Endothelial cell of umbilical vein (primary cell): ENCODE results near the gene RNPEPL1. TPM values are rescaled to one million over a fixed set of nuclear protein-coding genes. Genes with fewer than 3 reads are reported as not detected.

Source experiments
- BruUV-seq: library from RNA; stranded (reverse); fragments of 400-500 nt; replicated peaks from 2 replicates; lab custom pipeline; 2021; lab: Mats Ljungman, UMichigan
- CTCF ChIA-PET: fragments of 300-600, 350-600 bp; sonication (Branson Sonifier 250); formaldehyde crosslinking; loops from one replicate; lab custom pipeline; 2021; ENCODE audit warnings: antibody characterized with exemption, inconsistent platforms; lab: Charles Lee
- POLR2A ChIA-PET: fragments of 300-600, 350-600 bp; sonication (Branson Sonifier 250); formaldehyde crosslinking; loops from one replicate; lab custom pipeline; 2021; ENCODE audit warnings: antibody characterized with exemption, inconsistent platforms; lab: Charles Lee
- DNase-seq: peaks from one replicate; pipeline ENCODE4 v3.0.0-alpha.2; 2011; ENCODE audit warnings: low read depth, low spot score
- FAIRE-seq: peaks from 2 replicates; lab custom pipeline; 2011; peaks lifted over from hg19 to GRCh38; lab: Jason Lieb, UNC
- H2AFZ ChIP-seq: 2 replicates; pipeline ENCODE4 v1.6.0; 2012; ENCODE audit warnings: low read depth, low read length, control low read depth, inconsistent platforms
- H3K27ac ChIP-seq: 2 replicates; pipeline ENCODE4 v1.5.1; 2011; ENCODE audit warnings: low read depth, mild to moderate bottlenecking, control low read depth, low read length, moderate library complexity; ENCODE audit not compliant: insufficient read depth
- H3K27me3 ChIP-seq, 2 experiments: 2 replicates each; pipeline versions ENCODE4 v1.6.0 to v1.6.1; 2011; ENCODE audit warnings: low read length in 2 of 2, mixed read lengths in 1 of 2; ENCODE audit not compliant: control insufficient read depth in 2 of 2, insufficient read depth in 2 of 2
- H3K36me3 ChIP-seq, 2 experiments: 2 replicates in 1 of 2; 3 replicates in 1 of 2; pipeline ENCODE4 v1.5.1; 2011; ENCODE audit warnings: low read length in 2 of 2, mild to moderate bottlenecking in 1 of 2, moderate library complexity in 1 of 2; ENCODE audit not compliant: control insufficient read depth in 2 of 2, insufficient read depth in 2 of 2; ENCODE audit errors: extremely low read depth in 1 of 2
- H3K4me1 ChIP-seq: 3 replicates; pipeline ENCODE4 v1.5.1; 2011; ENCODE audit warnings: mild to moderate bottlenecking, low read length; ENCODE audit not compliant: control insufficient read depth, insufficient read depth; ENCODE audit errors: extremely low read depth
- H3K4me2 ChIP-seq: 2 replicates; pipeline ENCODE4 v1.6.1; 2011; ENCODE audit warnings: low read length, control low read depth, mixed read lengths; ENCODE audit not compliant: insufficient read depth
- H3K4me3 ChIP-seq, 3 experiments: fragments of 200-600 bp in 1 of 3; sonication (generic), shearing (Covaris generic) in 1 of 3; replicated peaks in 1 of 3; 2 replicates each; pipeline ENCODE4 v1.5.1; 2011 to 2016; ENCODE audit warnings: control low read depth in 3 of 3, low read length in 3 of 3, mild to moderate bottlenecking in 2 of 3, inconsistent platforms in 1 of 3, low read depth in 1 of 3, moderate library complexity in 1 of 3; ENCODE audit not compliant: insufficient read depth in 1 of 3
- H3K79me2 ChIP-seq: 2 replicates; pipeline ENCODE4 v1.6.0; 2012; ENCODE audit warnings: low read length, inconsistent platforms; ENCODE audit not compliant: control insufficient read depth, insufficient read depth
- H3K9ac ChIP-seq: replicated peaks from 2 replicates; pipeline ENCODE3; 2011; ENCODE audit warnings: low read length, control low read depth; ENCODE audit not compliant: insufficient read depth; ENCODE audit errors: extremely low read depth
- H3K9me1 ChIP-seq: replicated peaks from 3 replicates; pipeline ENCODE4 v1.6.0; 2011; ENCODE audit warnings: mild to moderate bottlenecking, low read length; ENCODE audit not compliant: control insufficient read depth, insufficient read depth; ENCODE audit errors: extremely low read depth
- H3K9me3 ChIP-seq: replicated peaks from 2 replicates; pipeline ENCODE4 v1.5.1; 2012; ENCODE audit warnings: low read length, inconsistent platforms; ENCODE audit not compliant: control insufficient read depth, insufficient read depth
- H4K20me1 ChIP-seq: replicated peaks from 2 replicates; pipeline ENCODE3; 2011; ENCODE audit warnings: mild to moderate bottlenecking, low read length; ENCODE audit not compliant: control insufficient read depth, insufficient read depth; ENCODE audit errors: extremely low read depth
- CTCF ChIP-seq, 2 donors: IDR thresholded peaks; 1 replicate in 1 of 2; 2 replicates in 1 of 2; pipeline ENCODE4 v1.5.1; 2011; ENCODE audit warnings: low read length in 2 of 2, mild to moderate bottlenecking in 2 of 2, moderate library complexity in 2 of 2, control low read depth in 1 of 2, inconsistent platforms in 1 of 2, low read depth in 1 of 2; ENCODE audit not compliant: insufficient read depth in 1 of 2; ENCODE audit errors: extremely low read depth in 1 of 2
- EZH2 ChIP-seq: IDR thresholded peaks from 2 replicates; pipeline ENCODE4 v1.6.1; 2012; ENCODE audit warnings: borderline replicate concordance, low read depth, mild to moderate bottlenecking, moderate library complexity, low read length, inconsistent platforms; ENCODE audit not compliant: severe bottlenecking
- FOS ChIP-seq: IDR thresholded peaks from 2 replicates; pipeline ENCODE4 v1.6.1; 2011; ENCODE audit warnings: mild to moderate bottlenecking, low read length, moderate library complexity, borderline replicate concordance; ENCODE audit not compliant: insufficient read depth
- GATA2 ChIP-seq: IDR thresholded peaks from 2 replicates; pipeline ENCODE4 v1.7.0; 2011; ENCODE audit warnings: low read depth, mild to moderate bottlenecking, moderate library complexity, mixed read lengths, low read length; ENCODE audit not compliant: insufficient read length, insufficient read depth
- JUN ChIP-seq: IDR thresholded peaks from 2 replicates; pipeline ENCODE4 v1.6.1; 2011; ENCODE audit warnings: borderline replicate concordance, low read depth; ENCODE audit not compliant: insufficient read length, insufficient read depth
- MYC ChIP-seq: IDR thresholded peaks from one replicate; pipeline ENCODE4 v1.6.1; 2011; ENCODE audit warnings: mild to moderate bottlenecking, low read depth, low read length
- POLR2AphosphoS5 ChIP-seq: IDR thresholded peaks from 2 replicates; pipeline ENCODE4 v1.6.1; 2012; ENCODE audit warnings: low read depth, mild to moderate bottlenecking, control low read depth, low read length, moderate library complexity; ENCODE audit not compliant: insufficient read depth
- dilution Hi-C: fragments of 300-500 bp; cut with MboI; formaldehyde crosslinking; loops from one replicate; pipeline ENCODE4 v1.15.0; 2019; ENCODE audit warnings: low sequenced_read_pairs; ENCODE audit not compliant: extremely low pct_ligation_motif_present
- intact Hi-C: fragments of 100-400 bp; cut with micrococcal nuclease; formaldehyde crosslinking; loops from one replicate; pipeline ENCODE4 v1.10.0; 2022
- polyA plus RNA-seq, 4 experiments: library from polyadenylated mRNA; depleted of rRNA in 3 of 4; stranded (reverse) in 3 of 4; unstranded in 1 of 4; fragments of >200 nt; gene quantifications; 2 replicates each; pipeline versions ENCODE4 v1.2.1 to v1.2.3, GENCODE V29; 2011 to 2012; ENCODE audit warnings: missing spikeins in 1 of 4
- total RNA-seq: library from RNA; stranded (reverse); gene quantifications from 2 replicates; pipeline ENCODE4 v1.2.3, GENCODE V29; 2021

The RNPEPL1 gene
- total and polyA plus RNA-seq, 2 donors (not counting 3 experiments of a cell fraction or from before 2014, with no cell fraction given), result 35.8 to 67.1 TPM

GRCh38 chr2:240573071-240573515 lies 4.8 kb downstream of the RNPEPL1 start:
- DNase-seq, result no peak
- BruUV-seq, result no TSS peak

More at GRCh38 chr2:240573071-240573515, 4.8 kb downstream of the RNPEPL1 start:
- Histone ChIP-seq H3K4me2 (no peak overlapping the region), H3K9me3 (no peaks in the 10 kb centered on the region), H3K79me2 (peaks cover 20% of the 10 kb centered on the region), H3K4me1 (peaks cover 7% of the 10 kb centered on the region), H3K9ac (no peak overlapping the region), H3K36me3 (peaks cover 0 to 25% of the 10 kb centered on the region in 2 experiments), H3K27me3 (no peaks in the 10 kb centered on the region), H2AFZ (no peak overlapping the region), H3K9me1 (no peaks in the 10 kb centered on the region), H4K20me1 (no peaks in the 10 kb centered on the region), H3K27ac (no peak overlapping the region), H3K4me3 (no peak overlapping the region)
- dilution Hi-C loops, result no loop called here
- ChIA-PET CTCF (no interaction called here), POLR2A (no interaction called here)
- no peak for FAIRE-seq
- TF ChIP-seq MYC (no peak), POLR2AphosphoS5 (no peak), GATA2 (no peak), JUN (no peak), EZH2 (no peak), FOS (no peak), CTCF (IDR thresholded peaks at IDR 0.05; ENCODE audit: extremely low read depth in 1 of 2, insufficient read depth in 1 of 2, low read depth in 1 of 2, low read length in 2 of 2) (no peak)
- intact Hi-C loops, result no loop called here
